GM19240 (cell line): ENCODE measurements around the gene NME3.
A peak's percentile ranks its signal among the peaks of the same experiment; 100 is the strongest.

Experiments used
- DNase-seq: peaks from one replicate; pipeline ENCODE4 v3.0.0; 2011; ENCODE audit warnings: low spot score; ENCODE audit not compliant: insufficient read length

Gene NME3

DNA sequence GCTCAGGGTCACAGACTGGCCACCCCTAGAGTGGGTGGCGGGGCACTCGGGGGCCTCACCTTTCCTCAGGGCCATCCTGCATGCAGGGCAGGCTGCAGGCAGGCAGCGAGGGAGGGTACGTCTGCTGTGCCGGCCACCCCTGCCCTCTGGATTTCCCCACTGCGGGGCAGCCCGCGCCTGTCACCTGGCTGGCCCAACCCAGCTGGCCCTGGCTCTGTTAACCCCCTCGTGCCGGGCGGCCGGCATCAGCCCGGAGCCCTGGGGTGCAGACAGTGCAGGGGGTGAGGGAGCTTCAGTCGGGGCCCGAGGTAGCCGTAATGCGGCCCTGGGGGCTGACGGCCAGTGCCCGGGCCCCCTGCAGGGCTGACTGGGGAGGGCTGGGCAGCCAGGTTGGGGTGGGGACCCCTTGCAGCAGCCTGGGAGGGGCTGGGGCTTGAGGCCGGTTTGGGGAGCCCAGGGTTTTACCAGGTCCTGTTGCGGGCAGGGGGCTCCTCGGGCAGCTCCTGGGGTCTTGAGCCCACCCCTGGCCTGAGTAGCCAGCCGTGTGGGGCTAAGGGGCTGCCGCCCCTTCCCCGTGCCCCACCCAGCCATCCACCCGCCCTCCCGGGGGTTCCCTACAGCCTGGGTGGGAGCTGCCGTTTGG, 22.4 kb upstream of the NME3 start, which contains the start of gene IGFALS:
Gene IGFALS, minus strand, starts transcription at position 128 of the 643 bp plus-strand sequence. Its CDS starts 53 bp downstream, at position 75.
- no peak for DNase-seq

DNA sequence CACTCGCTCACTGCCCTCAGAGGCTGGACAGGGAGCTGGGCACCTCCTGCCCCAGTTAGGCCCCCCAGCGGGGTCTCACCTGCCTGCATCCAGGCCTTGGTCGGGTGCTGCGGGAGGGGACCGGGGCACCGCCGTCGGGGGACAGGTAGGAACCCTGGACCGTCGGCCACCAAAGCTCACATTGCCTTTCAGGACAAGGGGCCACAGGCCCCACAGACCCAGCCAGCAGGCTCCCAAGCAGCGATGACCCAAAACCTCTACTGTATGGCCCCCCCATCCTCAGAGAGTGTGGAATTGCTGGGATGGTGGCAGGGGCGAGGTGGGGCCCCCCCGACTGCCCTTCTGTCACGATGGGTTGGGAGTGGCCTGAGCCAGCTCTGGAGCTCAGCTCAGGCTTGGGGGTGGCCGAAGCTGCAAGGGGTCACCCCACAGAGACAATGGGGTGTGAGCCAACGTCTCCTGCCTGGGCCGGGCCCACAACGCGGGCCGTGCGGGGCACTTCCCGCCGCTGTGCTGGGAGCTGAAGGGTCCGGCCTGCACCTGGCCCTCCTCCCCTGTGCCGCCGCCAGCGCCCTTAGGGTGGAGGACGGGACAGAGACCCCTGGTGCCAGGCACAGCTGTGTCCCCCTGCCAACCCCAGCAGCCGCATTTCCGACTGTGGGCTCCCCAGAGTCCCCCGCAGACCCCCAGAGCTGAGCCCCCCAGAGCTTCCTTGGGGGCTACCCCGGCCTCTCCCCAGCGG, 21.7 kb upstream of the NME3 start:
- DNase-seq: no peak

DNA sequence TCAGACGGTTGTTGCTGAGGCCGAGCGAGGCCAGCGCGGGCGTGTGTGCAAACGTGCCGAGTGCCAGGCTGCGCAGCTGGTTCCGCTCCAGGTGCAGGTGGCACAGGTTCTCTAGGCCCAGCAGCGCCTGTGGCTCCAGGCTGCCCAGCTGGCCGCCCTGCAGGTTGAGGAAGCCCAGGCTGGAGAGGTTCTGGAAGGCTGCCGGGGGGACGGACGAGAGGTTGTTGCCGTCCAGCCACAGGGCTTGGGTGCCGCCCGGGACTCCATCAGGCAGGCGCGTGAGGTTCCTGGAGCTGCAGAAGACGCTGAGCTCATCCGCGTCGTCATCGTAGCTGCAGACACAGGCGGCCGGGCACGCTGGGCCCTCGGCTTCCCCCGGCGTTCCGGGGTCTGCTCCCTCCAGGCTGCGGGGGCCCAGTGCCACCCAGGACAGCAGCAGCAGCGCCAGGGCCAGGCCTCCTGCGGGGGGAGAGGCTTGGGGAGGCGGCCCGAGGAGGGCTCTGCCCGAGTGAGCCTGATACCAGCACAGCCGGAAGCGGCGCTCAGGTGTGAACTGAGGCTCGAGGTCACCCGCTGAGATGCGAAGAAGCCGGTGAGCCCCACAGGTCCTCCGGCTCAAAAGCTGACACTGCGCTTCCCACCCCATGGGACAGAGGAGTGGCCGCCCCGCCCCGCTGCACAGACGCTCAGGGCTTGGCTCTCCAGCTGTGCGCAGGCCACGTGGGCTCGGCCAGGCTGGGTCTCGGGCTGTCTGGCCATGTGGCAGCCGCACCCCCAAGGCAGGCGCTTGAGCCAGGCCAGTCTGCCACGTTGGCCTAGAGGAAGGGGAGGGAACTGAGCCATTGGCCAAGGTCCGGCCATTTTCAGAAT, 20.8 kb upstream of the NME3 start:
- no peak for DNase-seq

DNA sequence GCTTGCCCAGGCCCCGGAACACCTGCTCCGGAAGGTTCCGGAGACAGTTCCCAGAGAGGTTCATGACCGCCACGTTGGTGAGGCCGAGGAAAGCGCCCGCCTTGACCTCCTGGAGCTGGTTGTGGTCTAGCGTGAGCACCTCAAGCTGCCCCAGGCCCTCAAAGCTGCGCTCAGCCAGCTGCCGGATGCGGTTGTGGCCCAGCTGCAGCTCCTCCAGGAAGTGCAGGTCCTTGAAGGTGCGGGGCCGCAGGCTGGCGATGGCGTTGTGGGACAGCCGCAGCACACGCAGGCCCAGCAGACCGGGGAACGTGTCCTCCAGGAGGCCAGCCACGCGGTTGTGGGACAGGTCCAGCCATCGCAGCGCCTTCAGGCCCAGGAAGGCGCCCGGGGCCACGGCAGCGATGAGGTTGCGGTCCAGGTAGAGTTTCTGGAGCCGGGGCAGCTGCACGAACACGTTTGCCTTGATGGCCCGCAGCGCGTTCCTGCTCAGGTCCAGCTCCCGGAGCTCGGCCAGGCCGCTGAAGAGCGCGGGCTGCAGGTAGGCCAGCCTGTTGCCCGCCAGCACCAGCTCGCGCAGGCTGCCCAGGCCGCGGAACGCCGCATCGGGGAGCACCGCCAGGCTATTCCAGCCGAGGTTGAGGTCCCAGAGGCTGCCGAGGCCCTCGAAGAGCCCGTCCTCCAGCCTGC, 20.1 kb upstream of the NME3 start:
- DNase-seq: no peak

DNA sequence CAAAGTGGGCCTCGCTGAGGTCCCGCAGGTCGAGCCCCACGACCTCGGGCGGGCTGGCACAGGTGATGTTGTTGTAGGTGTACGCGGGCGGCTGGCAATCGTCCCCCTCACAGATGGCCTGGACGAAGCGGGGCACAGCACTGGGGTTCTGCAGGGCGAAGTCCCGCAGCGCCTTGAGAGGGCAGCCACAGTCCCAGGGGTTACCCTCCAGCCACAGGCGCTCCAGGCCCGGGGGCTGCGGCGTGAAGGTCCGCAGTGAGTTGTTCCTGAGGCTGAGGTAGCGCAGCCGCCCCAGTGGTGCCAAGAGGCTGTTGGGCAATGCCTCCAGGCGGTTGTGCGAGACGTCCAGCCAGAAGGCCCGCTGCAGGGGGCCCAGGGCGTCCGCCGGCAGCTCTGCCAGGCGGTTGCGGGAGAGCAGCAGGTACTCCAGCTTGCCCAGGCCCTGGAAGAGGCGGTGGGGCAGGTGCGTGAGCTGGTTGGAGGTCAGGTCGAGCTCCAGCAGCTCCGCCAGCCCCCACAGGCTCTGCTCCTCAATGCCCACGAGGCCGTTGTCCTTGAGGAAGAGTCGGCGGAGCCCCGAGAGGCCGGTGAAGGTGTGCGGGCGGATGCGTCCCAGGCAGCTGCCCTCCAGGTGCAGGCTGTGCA, 19.4 kb upstream of the NME3 start:
- DNase-seq: no peak

DNA sequence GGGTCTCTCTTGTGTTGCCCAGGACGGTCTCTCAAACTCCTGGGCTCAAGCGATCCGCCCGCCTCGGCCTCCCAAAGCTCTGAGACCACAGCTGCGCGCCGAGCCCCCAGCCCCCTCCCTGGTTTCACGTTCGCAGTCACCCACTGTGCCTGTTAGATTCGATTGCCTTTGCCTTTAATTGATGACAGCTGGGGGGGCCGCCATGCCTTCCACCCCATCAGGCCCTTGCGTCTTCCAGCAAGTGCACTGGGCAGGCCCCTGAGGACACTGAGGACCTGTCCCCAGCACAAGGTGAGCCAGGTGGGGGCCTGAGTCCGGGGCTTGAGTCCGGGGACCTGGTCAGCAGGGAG, 18.9 kb upstream of the NME3 start:
- DNase-seq: no peak

DNA sequence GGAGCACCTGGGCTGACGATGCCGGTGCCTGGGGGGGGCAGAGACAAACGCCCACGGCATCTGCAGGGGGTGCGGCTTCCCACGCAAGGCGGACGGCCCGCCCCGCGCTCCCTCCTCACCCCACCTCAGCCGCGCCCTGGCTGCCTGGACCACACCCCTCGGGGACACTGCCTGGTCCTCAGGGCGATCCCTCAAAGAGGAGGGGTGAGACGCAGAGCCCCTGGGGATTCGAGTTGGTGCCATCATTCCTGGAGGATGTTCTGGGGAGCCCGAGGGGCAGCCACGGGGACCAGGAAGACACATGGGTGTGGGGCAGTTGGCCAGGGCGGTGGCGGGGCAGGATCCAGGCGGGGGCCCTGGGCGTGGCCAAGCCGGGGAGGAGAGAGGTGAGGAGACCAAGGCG, 18.3 kb upstream of the NME3 start:
- DNase-seq: no peak

DNA sequence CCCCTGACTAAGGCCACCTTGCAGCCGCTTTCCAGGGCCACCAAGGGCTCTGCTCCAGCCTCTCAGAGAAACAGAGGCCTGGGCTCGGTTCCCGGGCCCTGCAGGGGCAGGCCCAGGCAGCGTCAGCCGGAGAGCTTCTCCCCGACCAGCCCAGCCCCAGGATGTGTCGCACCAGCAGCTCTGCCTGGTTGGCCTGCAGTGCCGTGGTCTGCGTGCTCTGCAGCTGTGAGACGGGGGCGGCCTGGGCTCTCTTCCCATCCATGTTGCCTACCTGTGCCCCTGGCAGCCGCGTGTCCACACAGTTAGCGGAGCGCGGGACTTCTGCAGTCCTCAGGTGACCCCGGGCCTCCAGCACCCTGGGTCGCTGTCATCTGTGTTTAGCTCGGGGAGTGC, 17.4 kb upstream of the NME3 start:
- DNase-seq: no peak

DNA sequence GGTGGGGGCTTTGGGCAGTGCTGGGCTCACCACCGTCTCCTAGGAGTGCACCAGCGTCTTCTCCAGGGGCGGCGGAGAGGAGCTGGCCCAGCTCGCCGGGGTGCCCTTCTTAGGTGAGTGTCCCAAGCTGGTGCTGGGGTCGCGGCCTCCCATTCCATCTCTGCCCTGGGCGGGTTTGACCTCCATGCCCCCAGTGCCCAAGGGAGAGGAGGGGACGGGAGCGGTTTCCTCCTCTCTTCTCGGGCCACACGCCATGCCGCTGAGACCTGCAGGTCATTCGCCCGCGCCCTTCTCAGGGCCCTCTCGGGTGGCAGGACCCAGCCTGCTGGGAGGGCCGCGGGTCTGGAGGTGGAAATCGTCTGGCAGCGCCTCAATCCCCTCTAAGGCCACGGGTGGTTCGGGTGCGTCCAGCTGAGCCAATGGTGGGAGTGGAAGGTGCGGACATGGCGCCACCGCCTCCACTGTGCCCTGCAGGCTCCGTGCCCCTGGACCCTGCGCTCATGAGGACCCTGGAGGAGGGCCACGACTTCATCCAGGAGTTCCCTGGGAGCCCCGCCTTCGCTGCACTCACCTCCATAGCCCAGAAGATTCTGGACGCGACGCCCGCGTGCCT, 16.9 kb upstream of the NME3 start:
- no peak for DNase-seq

DNA sequence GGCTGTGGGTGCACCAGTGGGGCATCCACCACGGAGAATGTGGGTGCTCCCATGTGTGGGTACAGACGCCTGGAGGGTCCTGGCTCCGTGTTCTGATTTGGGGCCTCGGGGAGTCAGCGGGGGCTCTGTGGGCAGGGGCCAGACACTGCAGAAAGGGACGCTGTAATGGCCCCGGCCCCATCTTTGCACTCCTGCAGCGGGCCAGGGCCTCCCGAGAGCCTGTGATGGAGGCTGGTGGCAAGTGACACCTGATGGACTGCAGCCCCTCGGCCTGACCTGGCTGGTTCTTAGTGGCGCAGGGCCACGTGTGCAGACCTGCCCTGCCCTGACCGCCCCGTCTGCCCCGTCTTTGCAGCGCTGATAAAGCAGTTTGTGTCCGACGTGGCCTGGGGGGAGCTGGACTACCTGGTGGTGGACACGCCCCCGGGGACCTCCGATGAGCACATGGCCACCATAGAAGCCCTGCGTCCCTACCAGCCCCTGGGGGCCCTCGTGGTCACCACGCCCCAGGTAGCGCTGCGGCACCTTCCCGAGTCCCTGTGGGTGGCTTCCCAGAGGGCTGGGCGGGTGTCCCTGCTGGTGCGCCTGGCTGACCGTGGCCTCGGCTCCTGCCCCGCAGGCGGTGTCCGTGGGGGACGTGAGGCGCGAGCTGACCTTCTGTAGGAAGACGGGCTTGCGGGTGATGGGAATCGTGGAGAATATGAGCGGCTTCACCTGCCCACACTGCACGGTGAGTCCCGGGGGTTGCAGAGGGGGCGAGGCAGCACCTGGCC, 16.2 kb upstream of the NME3 start:
- no peak for DNase-seq

DNA sequence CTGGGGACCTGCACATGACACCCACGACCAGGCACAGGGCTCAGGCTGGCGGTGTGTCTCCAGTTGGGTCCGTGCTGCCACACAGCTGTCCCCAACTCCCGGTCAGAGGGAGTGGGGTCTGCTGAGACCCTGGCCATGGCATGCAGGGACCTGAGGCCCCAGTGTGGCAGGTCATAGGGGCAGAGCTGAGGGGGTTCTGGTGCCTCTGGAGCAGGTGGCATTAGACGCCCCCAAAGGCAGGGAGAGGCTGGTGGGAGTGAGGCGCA, 15.6 kb upstream of the NME3 start:
- DNase-seq: no peak

DNA sequence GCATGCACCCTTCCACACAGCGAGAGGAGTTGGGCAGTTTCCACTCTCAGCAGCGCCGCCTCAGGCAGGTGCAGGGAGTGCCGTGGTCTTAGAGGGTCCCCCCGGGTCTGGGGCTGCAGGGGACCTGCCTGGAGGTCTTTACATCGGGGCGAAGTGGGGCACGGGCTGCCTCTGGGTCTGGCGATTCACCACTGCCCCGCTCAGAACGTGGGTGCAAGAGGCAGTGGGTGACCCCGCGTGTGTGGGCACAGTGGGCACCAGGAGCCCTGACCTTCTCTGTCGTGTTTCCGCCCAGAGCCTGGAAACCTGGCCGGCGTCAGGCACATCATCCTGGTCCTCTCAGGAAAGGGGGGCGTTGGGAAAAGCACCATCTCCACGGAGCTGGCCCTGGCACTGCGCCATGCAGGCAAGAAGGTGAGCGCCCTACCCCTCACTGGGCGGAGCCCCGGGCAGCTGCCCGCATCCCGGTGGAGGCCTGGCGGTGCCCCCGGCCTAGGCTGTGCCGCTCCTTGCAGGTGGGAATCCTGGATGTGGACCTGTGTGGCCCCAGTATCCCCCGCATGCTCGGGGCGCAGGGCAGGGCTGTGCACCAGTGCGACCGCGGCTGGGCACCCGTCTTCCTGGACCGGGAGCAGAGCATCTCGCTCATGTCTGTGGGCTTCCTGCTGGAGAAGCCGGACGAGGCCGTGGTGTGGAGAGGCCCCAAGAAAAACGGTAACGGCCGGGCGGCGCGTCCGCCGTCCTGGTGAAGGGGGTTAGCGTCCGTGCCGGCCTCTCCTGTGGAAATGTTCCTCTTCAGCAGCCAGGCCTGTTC, 15.1 kb upstream of the NME3 start:
- no peak for DNase-seq

DNA sequence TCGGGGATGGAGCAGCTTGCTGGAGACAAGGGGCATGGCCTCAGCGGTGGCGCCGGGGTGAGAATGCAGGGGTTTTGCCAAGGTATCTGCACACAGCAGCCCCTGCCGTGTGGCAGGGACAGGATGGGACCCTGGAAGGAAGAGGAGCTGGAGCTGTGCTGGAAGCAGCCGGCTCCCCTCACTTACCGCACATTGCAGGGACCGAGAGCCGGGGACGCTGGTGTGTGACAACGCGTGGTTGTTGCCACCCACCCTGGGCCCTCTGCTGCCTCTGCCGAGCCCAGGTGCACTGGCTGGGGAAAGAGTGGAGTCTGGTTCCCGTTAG, 14.5 kb upstream of the NME3 start:
- no peak for DNase-seq

DNA sequence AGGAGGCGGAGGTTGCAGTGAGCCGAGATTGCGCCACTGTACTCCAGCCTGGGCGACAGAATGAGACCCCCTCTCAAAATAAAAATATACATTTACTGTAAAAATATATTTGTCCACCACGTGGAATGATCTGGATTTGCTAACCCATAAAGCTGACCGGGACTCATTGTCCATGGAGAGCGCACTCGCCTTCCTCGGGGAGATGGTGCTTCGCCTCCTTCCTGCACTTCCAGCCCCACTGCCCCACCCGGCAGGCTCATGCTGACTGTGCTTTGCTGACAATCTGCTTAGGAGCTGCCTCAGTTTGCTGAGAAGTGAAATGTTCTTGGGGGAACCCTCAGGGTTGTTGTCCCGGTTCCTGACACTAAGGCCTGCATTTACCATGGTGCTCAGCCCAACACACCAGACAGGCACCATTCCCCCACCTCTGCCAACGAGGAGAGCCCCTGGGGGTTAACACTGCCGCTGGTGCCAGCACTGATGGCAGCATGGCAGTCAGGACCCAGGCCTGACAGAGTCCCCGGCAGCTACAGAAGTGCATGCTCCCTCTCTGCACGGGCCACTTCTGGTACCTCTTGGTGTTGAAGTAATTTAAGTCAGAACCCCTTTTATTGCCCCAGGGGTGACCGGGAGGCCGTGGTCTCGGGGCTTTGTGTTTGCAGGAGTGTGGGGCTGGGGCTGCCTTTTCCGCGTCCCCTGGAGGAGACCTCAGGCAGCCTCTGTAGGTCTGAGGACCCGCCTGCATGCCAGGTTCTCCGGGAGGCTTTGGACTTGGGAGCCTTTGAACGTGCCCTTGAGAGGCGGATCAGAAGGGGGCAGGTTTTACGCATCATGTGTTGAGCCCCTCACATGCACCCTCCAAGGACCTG, 13.9 kb upstream of the NME3 start:
- no peak for DNase-seq

DNA sequence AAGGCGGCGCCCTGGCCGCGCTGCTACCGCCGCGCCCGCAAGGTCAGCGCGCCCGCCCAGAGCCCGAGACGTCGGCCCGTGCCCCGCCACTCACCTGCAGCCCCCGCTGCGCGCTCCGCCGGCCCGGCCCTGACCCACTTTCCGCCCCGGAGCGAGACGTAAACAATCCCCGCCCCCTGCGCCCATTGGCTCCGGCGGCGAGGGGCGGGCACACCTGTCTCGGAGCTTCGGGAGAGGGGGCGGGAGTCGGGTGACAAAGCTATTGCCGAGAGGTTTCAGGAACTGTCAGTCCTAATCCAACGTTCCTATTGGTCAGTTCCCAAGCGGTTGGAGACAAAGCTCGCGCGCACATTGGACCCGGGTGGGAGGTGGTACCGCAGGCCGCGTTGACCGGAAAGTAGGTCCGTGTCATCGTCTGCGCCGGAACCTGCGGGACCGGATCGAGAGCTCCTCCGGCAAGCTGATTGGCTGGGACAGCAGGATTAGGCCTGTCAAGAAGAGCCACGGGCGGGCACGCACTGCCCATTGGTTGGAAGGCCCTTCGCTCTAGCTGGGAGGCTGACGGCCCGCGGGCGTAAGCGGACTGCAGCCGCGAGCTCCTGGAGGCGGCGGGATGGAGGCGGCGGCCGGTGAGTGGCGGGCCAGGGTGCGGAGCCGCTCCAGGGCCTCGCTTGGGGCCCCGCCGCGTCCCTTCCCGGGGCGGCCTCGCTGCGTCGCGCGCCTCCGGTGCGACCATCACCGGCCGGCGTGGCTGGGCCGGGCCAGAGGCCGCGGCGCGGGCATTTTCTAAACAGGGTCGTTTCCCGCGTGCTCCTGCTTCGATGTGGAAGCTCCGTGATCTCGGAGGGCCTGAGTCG, 11.3 kb upstream of the NME3 start, which contains the start of the genes NUBP2 and SPSB3:
Gene NUBP2, plus strand, starts transcription at position 553 of the 857 bp plus-strand sequence. Its CDS starts 61 bp downstream, at position 614.
Gene SPSB3, minus strand, starts transcription at position 164 of the 857 bp plus-strand sequence. CDS start 1,088 bp downstream, outside the sequence.
- DNase-seq: peak; percentile 99

DNA sequence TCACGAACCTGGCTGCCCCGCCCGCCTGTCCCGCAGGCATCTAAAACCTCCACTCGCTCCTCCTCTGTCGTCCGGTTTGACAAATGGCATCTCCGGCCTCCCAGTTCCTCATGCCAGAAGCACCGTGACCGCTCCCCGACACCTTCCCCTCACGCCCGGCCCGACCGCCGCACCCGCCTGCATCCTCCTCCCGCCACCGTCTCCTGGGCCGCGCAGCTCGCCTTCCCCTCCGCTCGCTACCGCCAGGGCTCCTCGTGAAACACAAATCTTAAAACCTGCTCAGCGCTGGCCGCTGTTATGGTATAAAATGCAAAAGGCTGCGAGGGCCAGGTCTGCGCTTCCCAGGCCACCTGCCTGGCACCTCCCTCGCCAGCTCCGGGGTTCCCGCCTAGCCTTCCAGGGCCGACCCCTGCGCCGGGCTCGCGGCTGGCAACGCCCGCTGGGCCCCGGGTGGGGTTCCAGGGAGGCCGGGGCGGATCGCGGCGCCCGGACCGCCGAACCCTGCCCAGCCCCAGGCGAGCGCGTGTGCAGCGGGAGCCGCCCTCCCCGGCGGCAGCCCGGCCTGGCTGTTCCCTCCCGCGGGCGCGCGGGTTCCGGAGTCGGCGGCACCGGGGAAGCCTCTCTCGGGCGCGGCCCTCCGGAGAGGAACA, 10.5 kb upstream of the NME3 start:
- DNase-seq: no peak

DNA sequence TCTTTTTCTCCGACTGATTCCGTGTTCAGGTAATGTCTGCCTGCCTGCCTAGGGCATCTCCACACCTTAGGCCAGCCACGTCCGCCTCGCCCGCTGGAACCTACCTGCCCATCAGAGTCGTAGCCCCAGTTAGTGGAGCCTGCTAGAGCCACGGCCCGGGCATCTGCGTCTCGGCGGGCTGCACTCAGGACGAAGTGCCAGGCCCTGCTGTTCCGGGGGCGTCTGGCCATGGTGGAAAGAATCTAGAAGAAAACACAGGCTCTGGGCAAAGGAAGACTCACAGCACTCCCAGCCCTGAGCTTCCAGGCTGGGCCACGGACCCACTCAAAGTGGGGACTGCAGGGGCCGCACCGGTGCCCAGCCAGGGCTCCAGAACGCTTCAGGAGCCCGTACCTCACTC, 9.9 kb upstream of the NME3 start:
- DNase-seq: no peak
